ENCODE data around the gene QTRT2. TPM values are rescaled to one million over a fixed set of nuclear protein-coding genes. Genes with fewer than 3 reads are reported as not detected.

QTRT2 gene
- total RNA-seq, 1 donor from 2014 or later = 26.2 TPM

- no peak for DNase-seq
Observed at GRCh38 chr3:114079761-114080160, 23.2 kb downstream of the QTRT2 start.

- no peak for DNase-seq
Observed at GRCh38 chr3:114080201-114080600, 23.7 kb downstream of the QTRT2 start.

GRCh38 chr3:114081037-114081436 is 24.5 kb downstream of the QTRT2 start:
- no peak for DNase-seq

- no peak for DNase-seq
Observed at GRCh38 chr3:114083112-114083511, 26.6 kb downstream of the QTRT2 start.

- no peak for DNase-seq
Observed at GRCh38 chr3:114086356-114086755, 29.8 kb downstream of the QTRT2 start.

GRCh38 chr3:114089675-114090074 is 33.1 kb downstream of the QTRT2 start:
- DNase-seq = no peak

GRCh38 chr3:114092151-114093015 is 35.8 kb downstream of the QTRT2 start:
- DNase-seq = no peak

GRCh38 chr3:114093016-114093380 is 36.5 kb downstream of the QTRT2 start:
- DNase-seq = no peak

GRCh38 chr3:114093596-114093995 is 37.1 kb downstream of the QTRT2 start:
- DNase-seq = peak; percentile 38

GRCh38 chr3:114095796-114096195 is 39.3 kb downstream of the QTRT2 start:
- no peak for DNase-seq

- no peak for DNase-seq
Observed at GRCh38 chr3:114101101-114101500, 44.6 kb downstream of the QTRT2 start.

GRCh38 chr3:114103181-114103580 is 46.6 kb downstream of the QTRT2 start:
- no peak for DNase-seq

GRCh38 chr3:114103858-114104257 is 47.3 kb downstream of the QTRT2 start:
- DNase-seq = no peak

- DNase-seq = no peak
Observed at GRCh38 chr3:114104414-114104813, 47.9 kb downstream of the QTRT2 start.

GRCh38 chr3:114108137-114108536 is 51.6 kb downstream of the QTRT2 start:
- no peak for DNase-seq

- DNase-seq = no peak
Observed at GRCh38 chr3:114110439-114110838, 53.9 kb downstream of the QTRT2 start.

GRCh38 chr3:114111060-114111770 is 54.7 kb downstream of the QTRT2 start:
- DNase-seq = peak; percentile 37

- no peak for DNase-seq
Observed at GRCh38 chr3:114112696-114113095, 56.2 kb downstream of the QTRT2 start.

- DNase-seq = no peak
Observed at GRCh38 chr3:114114719-114115118, 58.2 kb downstream of the QTRT2 start.

GRCh38 chr3:114115143-114115542 is 58.6 kb downstream of the QTRT2 start:
- DNase-seq = no peak

GRCh38 chr3:114119776-114120175 is 63.2 kb downstream of the QTRT2 start:
- DNase-seq = no peak

- no peak for DNase-seq
Observed at GRCh38 chr3:114120211-114120610, 63.7 kb downstream of the QTRT2 start.

GRCh38 chr3:114122027-114122709 is 65.6 kb downstream of the QTRT2 start:
- no peak for DNase-seq

Data from tongue (tissue), 2 donors.